Smooth muscle cell (in vitro differentiated cells): Measurements from ENCODE around the gene KAT6B. TPM values are rescaled to one million over a fixed set of nuclear protein-coding genes. Genes with fewer than 3 reads are reported as not detected.

ENCODE experiments used
- DNase-seq: peaks from one replicate; lab custom pipeline; 2025; ENCODE audit not compliant: unreplicated experiment; lab: John Stamatoyannopoulos, UW
- H2AFZ ChIP-seq: fragments of 200-600 bp; sonication (generic); 2 replicates; pipeline ENCODE4 v1.6.0; 2016; ENCODE audit warnings: antibody characterized with exemption, low read depth, mild to moderate bottlenecking
- H3F3A ChIP-seq: fragments of 200-600 bp; sonication (generic); 2 replicates; pipeline ENCODE4 v1.6.0; 2017; ENCODE audit warnings: antibody characterized with exemption, low read depth
- H3K27ac ChIP-seq: fragments of 200-600 bp; sonication (generic); 2 replicates; pipeline ENCODE4 v1.5.1; 2016; ENCODE audit warnings: low read depth, mild to moderate bottlenecking
- H3K27me3 ChIP-seq: fragments of 200-600 bp; sonication (generic); 2 replicates; pipeline ENCODE4 v1.6.1; 2016; ENCODE audit warnings: low read depth, mild to moderate bottlenecking
- H3K36me3 ChIP-seq: fragments of 200-600 bp; sonication (generic); 2 replicates; pipeline ENCODE4 v1.5.1; 2016; ENCODE audit warnings: low read depth
- H3K4me1 ChIP-seq: fragments of 200-600 bp; sonication (generic); 2 replicates; pipeline ENCODE4 v1.5.1; 2016; ENCODE audit warnings: low read depth
- H3K4me2 ChIP-seq: fragments of 200-600 bp; sonication (generic); 2 replicates; pipeline ENCODE4 v1.6.0; 2016; ENCODE audit warnings: mild to moderate bottlenecking
- H3K4me3 ChIP-seq: fragments of 200-600 bp; sonication (generic); 2 replicates; pipeline ENCODE4 v1.5.1; 2016; ENCODE audit warnings: mild to moderate bottlenecking
- H3K79me2 ChIP-seq: fragments of 200-600 bp; sonication (generic); 2 replicates; pipeline ENCODE4 v1.6.0; 2016; ENCODE audit warnings: low read depth, mild to moderate bottlenecking
- H3K9ac ChIP-seq: fragments of 200-600 bp; sonication (generic); 2 replicates; pipeline ENCODE4 v1.6.0; 2016; ENCODE audit warnings: low read depth
- H3K9me3 ChIP-seq: fragments of 200-600 bp; sonication (generic); replicated peaks from 2 replicates; pipeline ENCODE4 v1.5.1; 2016; ENCODE audit warnings: low read depth
- H4K20me1 ChIP-seq: fragments of 200-600 bp; sonication (generic); 2 replicates; pipeline ENCODE4 v1.6.0; 2016; ENCODE audit warnings: low read depth
- CTCF ChIP-seq: fragments of 200-600 bp; sonication (generic); IDR thresholded peaks from 2 replicates; pipeline ENCODE4 v1.5.1; 2017; ENCODE audit warnings: borderline replicate concordance, mild to moderate bottlenecking, antibody characterized with exemption; ENCODE audit not compliant: insufficient read depth, poor library complexity, severe bottlenecking
- WGBS: methylation state at CpG from one replicate; pipeline ENCODE4 v1.1.7; 2016; ENCODE audit warnings: low lambda C conversion rate; 5-methylcytosine and 5-hydroxymethylcytosine counted together
- polyA plus RNA-seq: library from polyadenylated mRNA; unstranded; fragments of >200 nt; fragmentation: Nextera tagmentation; extraction: Ambion mirVana; gene quantifications from 2 replicates; pipeline ENCODE4 v1.2.1, GENCODE V29; 2016
- total RNA-seq: library from RNA; depleted of rRNA; stranded (reverse); fragments of >200 nt; gene quantifications from 2 replicates; pipeline ENCODE4 v1.2.3, GENCODE V29; 2014

The KAT6B gene
- total and polyA plus RNA-seq, 2 experiments from 2014 or later = 9.0 to 19.8 TPM

GRCh38 chr10:75030371-75030770 is 204.0 kb downstream of the KAT6B start:
- H3K79me2 ChIP-seq = no peaks in the 10 kb centered on the region
- no peak overlapping the region for H3K4me3 ChIP-seq
- H3K27me3 ChIP-seq = no peaks in the 10 kb centered on the region
- H3K4me2 ChIP-seq = no peak overlapping the region
- TF ChIP-seq CTCF = no peak
- H2AFZ ChIP-seq = no peak overlapping the region
- no peaks in the 10 kb centered on the region for H3K4me1 ChIP-seq
- H3F3A ChIP-seq = no peaks in the 10 kb centered on the region
- DNase-seq = no peak
- no peaks in the 10 kb centered on the region for H3K36me3 ChIP-seq
- whole genome bisulfite sequencing = 99% methylated on average over 10 of the region's 10 CpGs
- no peak overlapping the region for H3K9ac ChIP-seq
- no peak overlapping the region for H3K27ac ChIP-seq
- H3K9me3 ChIP-seq = no peaks in the 10 kb centered on the region
- H4K20me1 ChIP-seq = no peaks in the 10 kb centered on the region

GRCh38 chr10:75032119-75032518 is 205.7 kb downstream of the KAT6B start:
- H3K4me3 ChIP-seq = no peak overlapping the region
- H3K27ac ChIP-seq = no peak overlapping the region
- no peaks in the 10 kb centered on the region for H3F3A ChIP-seq
- H3K9me3 ChIP-seq = no peaks in the 10 kb centered on the region
- no peak overlapping the region for H2AFZ ChIP-seq
- H3K4me2 ChIP-seq = no peak overlapping the region
- no peak overlapping the region for H3K9ac ChIP-seq
- no peaks in the 10 kb centered on the region for H4K20me1 ChIP-seq
- no peaks in the 10 kb centered on the region for H3K36me3 ChIP-seq
- TF ChIP-seq CTCF = no peak
- no peak for DNase-seq
- H3K4me1 ChIP-seq = no peaks in the 10 kb centered on the region
- over 99% methylated on average over 3 of the region's 3 CpGs for WGBS
- H3K27me3 ChIP-seq = no peaks in the 10 kb centered on the region
- H3K79me2 ChIP-seq = no peaks in the 10 kb centered on the region

- Histone ChIP-seq H3K4me2 (no peak overlapping the region), H2AFZ (no peak overlapping the region), H3K9ac (no peak overlapping the region), H3K9me3 (no peaks in the 10 kb centered on the region), H3K36me3 (no peaks in the 10 kb centered on the region), H3K4me3 (no peak overlapping the region), H3K27ac (no peak overlapping the region), H3K79me2 (no peaks in the 10 kb centered on the region), H4K20me1 (no peaks in the 10 kb centered on the region), H3F3A (no peaks in the 10 kb centered on the region), H3K27me3 (no peaks in the 10 kb centered on the region), H3K4me1 (no peaks in the 10 kb centered on the region)
- no peak for DNase-seq
- no peak for TF ChIP-seq CTCF
- 96% methylated on average over 8 of the region's 8 CpGs for WGBS
Measured at GRCh38 chr10:75032813-75033212, 206.4 kb downstream of the KAT6B start.

GRCh38 chr10:75033399-75034130 is 207.2 kb downstream of the KAT6B start:
- Histone ChIP-seq H3K4me2 (no peak overlapping the region), H3K79me2 (no peaks in the 10 kb centered on the region), H3K27ac (no peak overlapping the region), H3K36me3 (no peaks in the 10 kb centered on the region), H3K9ac (no peak overlapping the region), H3K27me3 (no peaks in the 10 kb centered on the region), H3K9me3 (no peaks in the 10 kb centered on the region), H4K20me1 (no peaks in the 10 kb centered on the region), H2AFZ (no peak overlapping the region), H3K4me1 (no peaks in the 10 kb centered on the region), H3K4me3 (no peak overlapping the region), H3F3A (no peaks in the 10 kb centered on the region)
- WGBS = 95% methylated on average over 15 of the region's 15 CpGs
- DNase-seq = no peak
- no peak for TF ChIP-seq CTCF
